K562 (cell line): Measurements from ENCODE around the gene EHBP1L1. TPM values are rescaled to one million over a fixed set of nuclear protein-coding genes. Genes with fewer than 3 reads are reported as not detected.

ENCODE experiments used
- CHCHD3 ChIP-seq: fragments of 250-450 bp; sonication (Bioruptor Pico); IDR thresholded peaks from 2 replicates; pipeline ENCODE4 v2.1.2; 2022; ENCODE audit warnings: mild to moderate bottlenecking
- E2F5 ChIP-seq: sonication (generic); formaldehyde crosslinking; IDR thresholded peaks from 2 replicates; pipeline ENCODE4 v1.8.0; 2022; ENCODE audit warnings: mild to moderate bottlenecking, missing genetic modification reagents
- ESRRB ChIP-seq: fragments of 250-450 bp; sonication (Bioruptor Pico); IDR thresholded peaks from 2 replicates; pipeline ENCODE4 v1.5.0; 2020; ENCODE audit warnings: mild to moderate bottlenecking, moderate library complexity, borderline replicate concordance
- ETV5 ChIP-seq: sonication (generic); formaldehyde crosslinking; IDR thresholded peaks from 2 replicates; pipeline ENCODE4 v1.4.0; 2020; ENCODE audit warnings: low read depth, mild to moderate bottlenecking, missing genetic modification reagents
- FIP1L1 ChIP-seq: fragments of 200-400 bp; formaldehyde crosslinking; IDR thresholded peaks from 2 replicates; pipeline ENCODE4 v1.6.1; 2018; ENCODE audit warnings: mild to moderate bottlenecking, low read depth, low read length; ENCODE audit not compliant: poor library complexity, severe bottlenecking
- HMG20B ChIP-seq: fragments of 250-450 bp; sonication (Bioruptor Pico); IDR thresholded peaks from 2 replicates; pipeline ENCODE4 v1.5.0; 2021; ENCODE audit warnings: mild to moderate bottlenecking
- HMGXB4 ChIP-seq: sonication (generic); formaldehyde crosslinking; IDR thresholded peaks from 2 replicates; pipeline ENCODE4 v1.8.1; 2023; ENCODE audit warnings: mild to moderate bottlenecking, missing genetic modification reagents
- HNRNPUL1 ChIP-seq: fragments of 200-400 bp; formaldehyde crosslinking; IDR thresholded peaks from 2 replicates; pipeline ENCODE4 v1.6.1; 2017; ENCODE audit warnings: low read length
- MITF ChIP-seq: IDR thresholded peaks from 2 replicates; pipeline ENCODE4 v1.6.1; 2014; ENCODE audit warnings: antibody characterized with exemption
- NFRKB ChIP-seq: fragments of 450-650 bp; IDR thresholded peaks from 2 replicates; pipeline ENCODE4 v1.6.1; 2016; ENCODE audit warnings: low read depth
- NFYB ChIP-seq: IDR thresholded peaks from 2 replicates; pipeline ENCODE4 v1.6.1; 2011; ENCODE audit warnings: mild to moderate bottlenecking, moderate library complexity; ENCODE audit not compliant: insufficient read length; ENCODE audit errors: extremely low read depth
- NR1H2 ChIP-seq: sonication (generic); formaldehyde crosslinking; IDR thresholded peaks from 2 replicates; pipeline ENCODE4 v1.4.0; 2020; ENCODE audit warnings: mild to moderate bottlenecking, missing genetic modification reagents
- NUFIP1 ChIP-seq: fragments of 450-650 bp; IDR thresholded peaks from 2 replicates; pipeline ENCODE4 v1.6.1; 2018; ENCODE audit not compliant: partially characterized antibody
- POLR2AphosphoS5 ChIP-seq: IDR thresholded peaks from 2 replicates; pipeline ENCODE4 v1.6.1; 2011; ENCODE audit warnings: mild to moderate bottlenecking, low read depth, low read length, moderate library complexity; ENCODE audit not compliant: control insufficient read depth, insufficient read depth
- PTTG1 ChIP-seq: fragments of 450-650 bp; IDR thresholded peaks from 2 replicates; pipeline ENCODE4 v1.6.1; 2016; ENCODE audit warnings: low read depth, mild to moderate bottlenecking, missing genetic modification characterization, missing compliant biosample characterization
- SAFB ChIP-seq: fragments of 200-400 bp; formaldehyde crosslinking; IDR thresholded peaks from 2 replicates; pipeline ENCODE4 v1.6.1; 2017; ENCODE audit warnings: low read depth, low read length, borderline replicate concordance
- SMARCE1 ChIP-seq: fragments of 450-650 bp; IDR thresholded peaks from 2 replicates; pipeline ENCODE4 v1.7.1; 2016; ENCODE audit warnings: mild to moderate bottlenecking
- TBL1XR1 ChIP-seq, 2 experiments: IDR thresholded peaks; 2 replicates each; pipeline ENCODE4 v1.6.1; 2012; ENCODE audit warnings: improper control_type of control experiment in 2 of 2, low read length in 2 of 2, mild to moderate bottlenecking in 1 of 2
- TSC22D4 ChIP-seq: fragments of 450-650 bp; IDR thresholded peaks from 2 replicates; pipeline ENCODE4 v1.6.1; 2016; ENCODE audit warnings: missing genetic modification characterization, missing biosample characterization, control low read depth
- ZBTB12 ChIP-seq: fragments of 250-450 bp; sonication (Bioruptor Pico); IDR thresholded peaks from 2 replicates; pipeline ENCODE4 v1.4.0; 2020
- ZNF197 ChIP-seq: fragments of 200-800 bp; sonication (Bioruptor generic); IDR thresholded peaks from 2 replicates; pipeline ENCODE4 v1.6.1; 2016; ENCODE audit warnings: low read depth, missing genetic modification characterization, missing compliant biosample characterization
- ZNF253 ChIP-seq: fragments of 250-450 bp; sonication (Bioruptor Pico); conservative IDR thresholded peaks from 2 replicates; pipeline ENCODE4 v1.6.1; 2021; ENCODE audit warnings: mild to moderate bottlenecking
- ZNF75A ChIP-seq: fragments of 450-650 bp; formaldehyde crosslinking; IDR thresholded peaks from 2 replicates; pipeline ENCODE4 v1.4.0; 2020; ENCODE audit warnings: mild to moderate bottlenecking
- polyA plus RNA-seq, 8 experiments: library from polyadenylated mRNA; depleted of rRNA in 4 of 8; stranded (reverse) in 5 of 8; unstranded in 3 of 8; fragments of >200 nt; fragmentation: Nextera tagmentation in 2 of 8; fragmentation: Illumina TruSeq in 1 of 8; extraction: Ambion mirVana in 2 of 8; extraction: Trizol in 1 of 8; gene quantifications; 2 replicates each; pipeline versions ENCODE4 v1.2.1 to v1.2.3, GENCODE V29; 2011 to 2014; ENCODE audit warnings: inconsistent platforms in 1 of 8, missing spikeins in 1 of 8
- total RNA-seq, 7 experiments: library from RNA; depleted of rRNA in 6 of 7; stranded (reverse); fragments of >200 nt in 6 of 7; fragmentation: Illumina TruSeq in 2 of 7; extraction: Trizol in 2 of 7; gene quantifications; 2 replicates each; pipeline versions ENCODE4 v1.2.1 to v1.2.3, GENCODE V29; 2011 to 2021; ENCODE audit warnings: low replicate concordance in 1 of 7

The EHBP1L1 gene
- total and polyA plus RNA-seq, 9 of the 15 experiments (the other 6 are each of a cell fraction or from before 2014, with no cell fraction given): 0.03 to 87.1 (median 26.3) TPM

GRCh38 chr11:65615229-65615949 is 39.5 kb downstream of the EHBP1L1 start, which contains the start of gene PCNX3 (continued):
- TF ChIP-seq FIP1L1: no peak
- TF ChIP-seq TBL1XR1 (IDR thresholded peaks at IDR 0.05; ENCODE audit: low read length in 2 of 2): peak in 1 of 2 experiments; percentile 55; a peak in 1 of 4 replicates
- no peak for TF ChIP-seq TSC22D4 (tag)
- peak; percentile 45; the same call in 1 of the 2 replicates for TF ChIP-seq ETV5 (CRISPR knock-in tag)
- TF ChIP-seq E2F5 (CRISPR knock-in tag): no peak
- TF ChIP-seq ESRRB (CRISPR knock-in tag): no peak
- no peak for TF ChIP-seq SAFB
- no peak for TF ChIP-seq ZNF75A (CRISPR knock-in tag)
- TF ChIP-seq NFRKB: no peak
- TF ChIP-seq MITF: no peak
- TF ChIP-seq POLR2AphosphoS5: 0 out of 2 replicates have a peak, but pooled peaks have one; percentile 34
- TF ChIP-seq NR1H2 (CRISPR knock-in tag): no peak
- no peak for TF ChIP-seq HNRNPUL1
- TF ChIP-seq CHCHD3: no peak
- TF ChIP-seq NFYB: peak; percentile 99
- TF ChIP-seq HMGXB4 (CRISPR knock-in tag): no peak
- no peak for TF ChIP-seq ZNF197 (CRISPR knock-in tag)
- no peak for TF ChIP-seq SMARCE1
- no peak for TF ChIP-seq NUFIP1
- no peak for TF ChIP-seq PTTG1 (tag)
- TF ChIP-seq ZBTB12 (CRISPR knock-in tag): peak; percentile 85
- TF ChIP-seq ZNF253 (CRISPR knock-in tag): no peak
- TF ChIP-seq HMG20B: no peak
